Islet of Langerhans (tissue), 1 donor: Measurements from ENCODE around the gene PXDN.

Experiments used
- FAIRE-seq: peaks from one replicate; lab custom pipeline; 2011; peaks lifted over from hg19 to GRCh38; lab: Jason Lieb, UNC

Gene PXDN

DNA sequence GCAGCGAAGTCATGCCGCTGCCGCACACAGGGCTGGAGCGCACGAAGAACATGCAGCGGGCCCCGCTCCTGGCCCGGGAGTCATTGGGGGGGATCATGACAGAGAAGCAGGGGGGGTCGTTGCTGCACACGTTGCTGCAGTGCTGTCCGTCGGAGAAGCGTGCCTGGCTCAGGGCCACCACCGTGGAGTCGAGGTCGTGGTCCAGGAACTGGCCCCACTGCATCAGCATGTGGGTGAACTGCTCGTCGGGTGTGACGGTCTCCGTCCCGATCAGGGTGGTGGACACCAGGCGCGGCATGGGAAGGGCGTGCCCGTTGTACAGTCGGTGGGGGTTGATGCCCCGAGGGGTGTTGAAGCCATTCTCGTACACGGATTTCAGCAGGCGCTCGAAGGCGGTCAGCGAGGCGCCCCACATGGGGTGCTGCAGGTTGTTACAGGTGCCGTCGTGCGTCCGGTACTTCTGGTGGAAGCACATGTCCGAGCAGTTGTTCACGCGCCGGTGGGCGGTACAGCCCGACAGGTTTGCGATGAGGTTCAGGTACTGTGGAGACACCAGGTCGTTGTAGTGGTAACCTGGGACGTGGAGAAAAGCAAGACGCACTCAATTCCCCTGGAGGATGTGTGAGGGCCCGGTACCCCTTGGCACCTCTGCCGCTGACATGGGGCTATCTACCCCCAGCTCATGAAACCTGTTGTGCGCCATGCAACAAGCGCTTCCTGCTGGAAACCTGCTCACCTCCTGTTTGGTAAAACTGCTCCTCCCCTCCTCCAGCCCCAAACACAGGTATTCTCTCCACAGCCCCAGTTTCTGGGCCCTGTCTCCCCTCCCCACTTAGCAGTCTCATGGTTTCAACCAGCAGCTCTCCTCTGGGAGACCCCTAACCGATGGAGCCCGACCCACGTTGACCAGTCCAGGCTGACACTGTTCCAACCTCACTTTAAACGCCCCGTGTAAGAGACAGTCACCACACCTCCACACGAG, 94.9 kb downstream of the PXDN start:
- FAIRE-seq, result no peak

DNA sequence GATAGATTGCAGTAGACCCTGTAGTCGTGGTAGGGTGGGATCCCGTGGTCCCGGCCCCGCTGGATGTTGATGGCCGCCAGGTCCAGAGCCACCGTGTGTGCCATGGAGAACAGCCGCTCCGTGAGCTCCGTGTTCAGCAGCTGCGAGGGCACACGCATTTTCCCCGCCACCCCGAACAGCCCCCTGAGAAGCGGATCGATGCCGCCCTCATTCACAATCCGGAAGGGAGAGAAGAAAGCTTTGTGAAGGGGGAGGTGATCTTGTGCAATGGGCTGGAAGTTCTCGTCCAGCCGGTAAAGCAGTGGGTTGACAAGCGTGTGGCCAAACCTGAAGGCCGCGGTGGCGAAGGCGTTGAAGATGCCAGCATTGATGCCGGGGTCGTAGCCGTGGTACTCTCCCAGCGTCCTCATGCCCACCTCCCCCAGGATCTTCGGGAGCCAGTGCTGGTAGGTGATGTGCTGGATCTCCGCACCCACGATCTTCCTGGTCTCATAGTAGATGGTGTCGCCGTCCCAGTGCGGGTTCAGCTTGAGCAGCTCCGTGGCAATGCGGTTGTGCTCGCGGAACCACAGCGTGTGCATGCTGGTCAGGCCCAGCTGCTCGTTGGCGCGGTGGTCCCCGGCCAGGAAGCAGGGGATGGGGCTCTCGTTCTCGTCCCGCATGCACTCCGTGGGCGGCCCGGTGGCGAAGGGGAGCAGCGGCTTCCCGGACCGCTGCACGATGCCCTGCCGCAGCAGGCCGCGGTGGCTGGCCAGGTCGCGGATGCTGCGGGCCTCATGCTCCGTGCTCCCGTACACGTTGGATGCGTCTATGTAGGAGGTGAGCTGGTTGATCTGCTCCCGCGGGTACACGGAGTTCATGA, 95.8 kb downstream of the PXDN start:
- no peak for FAIRE-seq

DNA sequence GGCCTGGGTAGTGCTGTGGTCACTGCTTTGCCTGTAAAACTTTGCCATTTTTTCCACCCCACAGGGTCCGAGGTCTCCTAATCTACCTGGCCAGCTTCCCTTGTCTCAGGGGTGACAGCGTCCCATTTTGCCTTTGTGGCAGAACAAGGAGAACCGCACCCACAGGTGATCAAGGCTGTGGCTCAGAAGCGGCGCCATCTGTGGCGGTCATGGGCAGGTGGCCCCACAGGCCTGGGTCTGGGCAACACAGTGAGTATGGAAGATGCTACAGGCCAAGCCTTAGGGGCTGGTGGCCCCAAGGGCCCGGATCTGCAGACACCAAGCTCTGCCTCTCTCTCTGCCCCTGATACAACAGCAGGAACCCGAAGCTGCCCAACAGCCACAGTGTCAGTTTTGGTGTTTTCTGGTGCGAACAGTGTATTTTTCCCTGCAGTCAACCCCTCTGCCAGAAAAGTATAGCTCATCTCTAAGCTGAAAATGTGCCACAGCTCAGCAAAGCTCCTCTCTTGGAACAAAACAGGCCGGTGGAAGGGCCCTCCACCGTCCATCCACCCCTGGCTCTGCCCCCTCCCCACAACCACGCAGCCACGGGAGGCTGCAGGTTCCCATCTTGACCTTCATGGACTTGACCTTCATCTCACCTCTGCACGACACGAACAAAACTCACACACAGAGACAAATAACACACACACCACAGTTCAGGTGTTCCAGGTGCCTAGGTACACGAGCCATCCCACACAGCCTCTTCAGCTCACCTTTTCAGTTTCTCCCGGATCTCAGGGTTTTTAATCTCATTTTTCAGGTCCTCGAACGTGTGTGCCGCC, 96.7 kb downstream of the PXDN start:
- no peak for FAIRE-seq

DNA sequence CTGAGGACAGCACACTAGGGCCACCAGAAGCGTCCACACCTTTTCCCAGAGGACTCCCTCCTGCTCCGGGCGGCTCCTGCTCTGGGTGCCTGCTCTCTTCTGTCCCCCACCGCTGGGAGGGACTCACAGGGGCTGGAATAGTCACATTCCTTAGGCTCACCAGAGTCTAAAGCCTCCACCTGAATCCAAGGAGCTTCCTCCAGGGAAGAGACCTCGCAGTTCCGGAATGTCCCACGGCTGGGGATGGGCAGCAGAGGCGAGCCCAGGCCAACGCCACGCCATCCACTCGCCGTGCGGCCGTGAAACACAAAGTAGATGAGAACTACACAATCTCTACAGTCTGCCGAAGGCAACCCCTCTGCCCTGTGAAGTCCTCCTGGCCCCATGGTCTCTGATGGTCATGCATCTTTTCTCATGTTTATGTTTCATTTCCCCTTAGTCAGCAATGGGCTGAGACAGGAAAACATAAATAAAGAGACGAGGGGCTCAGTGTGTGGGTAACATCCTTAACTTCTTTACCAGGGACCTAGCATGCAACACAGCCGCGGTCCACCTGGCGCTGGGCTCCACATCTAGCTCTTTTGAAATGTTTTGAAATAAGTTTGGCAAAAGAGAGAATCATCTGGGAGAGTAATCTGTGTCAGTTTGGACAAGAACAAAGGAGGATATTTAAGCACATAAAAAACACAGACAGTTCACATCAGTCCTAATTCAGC, 98.4 kb downstream of the PXDN start:
- no peak for FAIRE-seq

DNA sequence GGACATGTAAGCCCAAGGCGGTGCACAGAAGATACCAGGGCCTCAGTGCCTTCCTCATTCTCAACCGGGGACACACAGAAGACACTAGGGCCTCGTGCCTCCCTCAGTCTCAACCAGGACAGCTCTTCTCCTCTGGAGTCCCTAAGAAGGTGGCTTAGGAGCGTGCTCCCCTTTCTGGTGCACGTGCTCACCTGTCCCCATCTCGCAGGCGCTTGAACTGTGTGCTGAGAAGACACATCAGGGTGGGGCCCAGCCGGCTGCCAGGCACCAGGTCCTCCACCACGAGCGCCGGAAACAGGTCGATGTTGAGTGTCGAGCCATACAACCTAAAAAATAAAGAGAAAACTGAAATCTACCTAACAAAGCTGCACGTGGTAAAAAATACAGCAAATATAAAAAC, 99.9 kb downstream of the PXDN start:
- FAIRE-seq, result no peak

DNA sequence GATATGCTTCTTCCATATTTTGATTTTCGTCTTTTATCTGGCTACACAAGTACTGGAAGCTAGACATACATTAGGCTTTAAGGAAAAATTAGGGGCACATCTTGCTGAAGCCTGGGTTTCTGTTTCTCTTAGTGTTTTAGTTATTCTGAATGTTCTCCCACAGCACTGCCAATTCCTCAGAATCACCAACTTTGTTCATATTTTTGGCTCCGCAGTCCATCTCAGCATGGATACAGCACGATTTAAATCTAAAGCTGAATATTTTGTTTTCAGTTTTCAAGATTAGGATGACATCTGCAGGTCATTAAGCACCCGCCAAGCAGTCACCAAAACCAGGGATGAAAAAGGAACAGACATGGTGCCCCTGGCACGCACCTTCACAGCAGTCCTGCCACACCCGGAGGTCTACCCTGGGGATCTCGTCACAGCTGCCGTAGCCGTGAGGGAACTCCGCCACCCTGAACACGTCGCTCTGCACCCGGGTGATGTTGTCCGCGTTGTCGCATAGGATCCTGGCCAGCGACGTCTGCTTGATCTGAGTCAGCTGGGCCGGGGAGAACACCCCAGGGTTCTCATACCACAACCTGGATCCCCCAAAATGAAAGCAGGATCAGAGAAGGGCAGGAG, 101.2 kb downstream of the PXDN start:
- FAIRE-seq, result no peak

DNA sequence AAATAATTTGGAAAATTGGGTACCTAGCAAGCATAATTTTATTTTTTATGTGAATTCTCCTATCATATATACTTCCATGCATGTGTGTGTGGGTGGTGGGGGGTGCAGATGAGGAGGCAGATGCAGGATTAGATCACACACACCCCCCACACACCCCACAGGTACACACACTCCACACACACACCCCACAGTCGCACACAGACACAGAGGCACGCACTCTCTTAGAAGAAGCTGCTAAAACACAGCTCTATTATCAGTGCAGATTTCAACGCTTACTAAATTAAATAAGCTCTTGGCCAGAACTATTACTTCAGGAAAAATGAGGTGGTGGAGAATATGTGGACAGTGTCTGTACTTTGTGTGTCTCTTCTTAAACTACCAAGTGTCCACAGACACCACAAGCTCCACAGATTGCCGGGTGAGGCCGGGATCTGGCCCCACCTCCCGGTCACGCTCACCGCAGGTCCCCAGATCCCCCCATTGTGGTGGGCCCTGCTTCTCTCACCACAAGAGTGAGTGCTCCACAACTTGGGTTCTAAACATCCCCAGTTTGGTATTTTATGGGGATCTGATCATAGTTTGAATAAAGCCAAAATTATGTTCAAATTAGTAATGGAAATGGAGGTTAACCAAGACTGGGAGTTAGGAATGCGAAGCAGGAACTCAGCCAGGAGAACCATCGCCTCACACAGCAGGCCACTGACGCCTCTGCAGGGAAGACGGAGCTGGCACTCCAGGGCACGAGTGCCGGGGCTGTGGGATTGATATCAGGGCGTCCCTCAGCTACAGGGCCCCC, 102.1 kb downstream of the PXDN start:
- no peak for FAIRE-seq

DNA sequence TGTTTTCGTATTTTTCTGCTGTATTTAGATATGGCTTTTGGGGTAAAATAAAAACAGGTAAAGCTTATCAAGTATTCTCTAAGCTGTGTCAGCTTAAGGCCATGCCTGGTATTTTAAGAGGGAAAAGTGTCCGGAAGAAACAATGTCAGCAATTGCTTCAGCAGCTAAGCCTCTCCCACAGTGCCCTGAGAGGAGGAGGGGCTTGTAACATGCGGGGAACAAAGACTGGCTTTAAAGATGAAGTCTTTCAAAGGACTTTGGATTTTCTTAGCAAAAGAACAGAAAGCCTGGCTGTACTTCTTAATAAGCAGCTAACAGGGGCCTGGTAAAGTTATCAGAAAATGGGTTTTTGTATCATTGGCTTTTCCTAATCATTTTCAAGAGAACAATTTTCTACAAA, 102.8 kb downstream of the PXDN start:
- FAIRE-seq, result no peak

DNA sequence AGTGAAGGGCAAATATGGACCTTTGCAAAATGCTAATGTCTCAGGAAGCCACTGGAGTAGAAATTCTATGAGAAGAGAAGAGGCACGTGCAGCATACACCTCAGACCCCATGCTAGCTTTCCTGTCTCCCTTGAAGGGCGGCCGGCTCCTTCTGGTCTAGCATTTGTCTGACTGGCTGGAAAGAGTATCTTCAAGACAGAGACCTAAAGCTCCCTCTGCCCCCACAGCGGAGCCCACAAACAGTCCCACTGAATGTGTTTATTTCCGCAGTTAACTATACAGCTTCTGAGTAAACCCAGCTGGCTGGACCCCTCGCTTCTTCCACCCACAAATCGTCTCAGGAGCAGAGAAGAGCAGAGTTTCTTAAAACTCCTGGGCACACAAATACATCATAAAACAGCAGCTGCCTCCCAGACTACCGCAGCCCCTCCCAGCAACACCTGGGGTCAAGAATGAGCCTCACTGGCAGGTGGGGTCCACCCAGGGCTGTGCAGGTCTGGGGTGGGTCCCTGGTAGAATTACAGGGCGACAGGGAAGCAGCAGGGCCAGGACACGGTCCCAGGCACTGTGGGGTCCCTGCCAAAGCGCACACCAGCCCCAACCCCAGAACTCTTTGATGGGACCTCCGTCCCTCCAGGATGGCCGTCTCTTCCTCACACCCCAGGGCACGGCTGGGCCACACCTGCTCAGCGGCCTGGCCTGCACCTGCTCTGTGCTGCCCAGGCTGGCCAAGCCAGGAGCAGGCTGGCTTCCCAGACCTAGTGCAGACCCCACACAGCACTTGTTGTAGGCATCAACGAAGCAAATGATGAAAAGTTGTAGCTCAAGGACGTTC, 103.8 kb downstream of the PXDN start:
- no peak for FAIRE-seq

DNA sequence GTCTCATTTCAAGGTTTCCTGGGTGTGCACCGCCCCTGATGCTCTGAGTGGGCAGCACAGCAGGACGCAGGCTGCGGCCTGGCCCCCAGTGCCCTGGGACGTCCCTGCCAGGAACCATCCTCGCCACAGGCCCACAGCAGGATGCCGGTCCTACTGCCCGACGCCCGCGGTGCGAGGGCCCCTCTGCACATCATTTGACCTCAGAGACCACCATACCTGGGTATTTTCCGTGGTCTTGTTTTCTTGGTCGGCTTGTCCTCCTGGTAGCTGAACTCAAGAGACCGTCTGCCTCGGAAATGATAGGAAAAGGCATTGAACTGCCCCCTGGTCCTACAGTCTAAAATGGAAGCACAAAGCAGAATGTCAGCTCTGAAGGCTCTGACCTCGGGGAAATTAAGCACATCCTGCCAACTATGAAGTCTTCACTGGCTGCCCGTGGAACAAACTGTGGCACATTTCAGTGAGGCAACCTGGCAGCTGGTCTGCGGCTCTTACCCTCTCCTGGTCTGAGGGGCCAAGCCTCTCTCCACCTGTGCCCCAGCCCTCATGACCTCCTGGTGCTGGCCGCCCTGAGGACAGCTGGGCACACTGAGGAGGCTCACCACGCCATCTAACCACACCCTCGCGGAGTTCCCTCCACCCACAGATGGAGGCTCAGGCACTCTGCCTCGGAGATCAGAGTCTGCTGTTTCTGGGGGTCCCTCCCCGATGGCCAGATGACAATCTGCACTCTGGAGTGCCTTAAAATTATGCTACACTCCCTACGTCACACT, 105.0 kb downstream of the PXDN start:
- FAIRE-seq, result no peak

DNA sequence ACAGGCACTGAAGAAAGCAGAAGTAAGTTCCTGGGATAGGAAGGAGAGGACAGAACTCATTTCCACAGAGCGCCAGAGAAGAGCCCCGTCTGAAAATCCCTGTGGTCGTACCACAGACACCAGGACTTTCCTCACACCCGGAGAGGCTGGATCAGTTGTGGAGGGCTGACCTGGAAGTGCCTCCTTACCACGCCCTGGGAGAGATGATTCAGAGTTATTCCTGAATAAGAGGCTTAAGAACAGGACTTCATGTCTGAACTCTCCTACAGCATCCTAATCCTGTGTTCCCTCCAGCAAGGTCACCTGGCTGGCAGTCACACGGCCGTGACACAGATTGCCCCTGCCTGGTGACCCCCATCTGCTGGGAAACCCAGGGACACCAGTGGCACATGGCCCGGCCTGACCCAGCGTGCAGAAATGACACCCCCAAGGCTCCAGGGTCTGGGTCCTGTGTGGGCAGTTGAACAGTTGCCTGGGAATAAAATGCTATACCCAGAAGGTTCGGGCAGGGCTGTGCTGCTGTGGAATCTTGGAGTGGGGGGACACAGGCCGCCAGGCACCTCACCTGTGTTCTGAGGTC, 105.9 kb downstream of the PXDN start:
- no peak for FAIRE-seq

DNA sequence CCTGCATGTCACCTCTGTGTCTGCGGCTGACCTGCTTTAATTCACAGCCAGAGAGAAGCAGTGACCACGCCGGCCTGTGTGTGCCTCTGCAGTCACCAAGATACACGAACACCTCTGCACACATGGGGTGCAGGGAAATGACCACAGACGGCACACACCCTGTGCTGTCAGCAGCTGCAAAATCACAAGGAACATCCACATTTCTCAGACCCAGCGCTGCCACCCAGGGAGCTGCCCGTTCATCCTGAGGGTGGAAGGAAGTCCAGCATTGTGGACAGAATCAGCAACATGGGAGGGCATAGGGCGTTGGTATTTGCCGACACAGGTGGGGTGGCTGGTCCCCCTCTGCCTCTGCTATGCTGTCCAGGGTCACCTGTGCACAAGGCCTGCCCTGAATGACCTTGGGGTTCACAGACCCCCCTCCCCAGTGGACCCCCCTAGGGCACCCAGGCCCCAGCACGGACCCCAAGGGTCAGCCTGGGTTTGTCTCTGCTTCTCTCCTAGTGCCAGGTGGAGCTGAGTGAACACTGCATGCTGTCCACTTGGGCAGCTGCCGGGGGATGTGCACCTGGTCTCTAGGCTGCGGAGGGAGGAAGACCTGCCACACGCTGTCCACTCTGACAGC, 107.4 kb downstream of the PXDN start:
- FAIRE-seq, result no peak

DNA sequence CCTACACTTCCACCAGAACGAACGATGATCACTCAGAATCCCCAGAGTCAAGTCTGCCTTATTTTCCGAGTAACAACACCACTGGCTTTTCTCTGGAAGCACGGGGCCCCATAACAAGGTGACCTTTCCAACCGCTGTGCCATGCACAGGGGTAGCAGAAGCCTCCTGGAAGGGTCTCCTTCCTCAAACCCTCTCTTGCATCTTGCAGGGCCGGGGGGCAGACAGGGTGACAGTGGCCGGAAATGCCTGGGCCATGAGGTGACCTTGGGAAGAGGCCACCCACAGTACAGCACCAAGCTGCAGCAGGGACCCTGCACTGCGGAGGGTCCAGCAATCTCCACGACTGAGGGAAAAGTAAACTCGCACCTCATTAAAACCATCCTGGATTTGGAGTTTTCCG, 108.5 kb downstream of the PXDN start:
- no peak for FAIRE-seq

DNA sequence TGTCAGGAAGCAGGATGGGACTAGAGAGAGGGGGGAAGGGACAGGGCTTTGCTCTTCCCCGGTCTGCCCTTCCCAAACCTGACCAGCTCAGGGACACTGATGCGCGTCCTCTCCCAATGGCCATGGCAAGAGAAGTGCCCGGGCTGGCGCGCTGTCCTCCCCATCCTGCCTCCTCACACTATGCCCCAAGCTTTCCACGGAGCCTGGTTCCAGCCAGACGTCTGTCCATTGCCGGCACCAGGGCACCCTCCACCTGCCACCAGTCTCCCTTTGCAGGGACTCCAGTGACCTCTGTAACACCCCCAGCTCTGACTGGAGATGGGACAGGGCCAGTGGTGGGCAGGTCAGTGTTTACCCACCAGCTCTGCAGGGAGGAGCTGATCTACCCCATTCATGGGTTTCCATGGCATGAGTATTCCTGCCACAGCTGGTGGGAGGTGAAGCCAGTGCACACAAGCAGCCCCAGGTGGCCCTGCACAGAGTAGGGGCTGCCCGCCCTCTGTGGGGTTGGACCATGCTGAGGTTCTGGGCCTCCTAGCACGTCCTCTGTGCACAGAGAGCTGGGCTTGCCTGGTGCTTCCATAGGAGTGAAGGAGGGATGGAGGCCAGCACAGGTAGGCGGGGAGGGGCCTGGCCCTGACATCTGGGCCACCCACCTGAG, 109.5 kb downstream of the PXDN start:
- FAIRE-seq, result no peak

DNA sequence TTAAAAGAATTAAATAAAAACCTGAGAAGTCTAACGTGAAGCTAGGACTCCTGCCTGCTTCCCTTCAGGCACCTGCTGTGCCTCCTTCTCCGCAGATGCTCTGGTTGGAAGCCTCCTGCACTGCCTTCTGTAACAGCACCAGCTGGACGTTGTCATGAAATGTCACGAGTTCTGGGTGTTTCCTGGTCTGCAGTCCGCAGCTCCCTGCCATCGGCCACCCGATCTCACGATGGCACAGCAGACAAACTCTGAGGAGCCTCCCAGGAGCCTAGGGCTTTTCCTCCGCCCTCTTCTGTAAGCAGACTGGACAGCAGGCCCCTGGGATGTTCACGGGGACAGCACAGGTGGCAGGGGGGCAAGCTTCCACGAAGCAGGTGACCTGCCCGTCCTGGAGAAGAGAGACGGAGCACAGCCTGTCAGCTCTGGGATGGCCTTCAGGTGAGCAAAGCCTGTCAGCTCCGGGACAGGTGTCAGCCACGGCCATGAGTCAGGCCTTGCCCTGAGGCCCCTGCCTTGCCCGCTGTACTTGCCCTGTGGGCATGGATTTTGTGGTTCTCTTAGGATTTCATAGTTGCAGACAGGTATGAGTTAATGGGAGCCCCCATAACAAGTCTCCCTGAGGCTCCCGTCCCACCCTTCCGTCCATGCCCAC, 110.3 kb downstream of the PXDN start:
- no peak for FAIRE-seq

DNA sequence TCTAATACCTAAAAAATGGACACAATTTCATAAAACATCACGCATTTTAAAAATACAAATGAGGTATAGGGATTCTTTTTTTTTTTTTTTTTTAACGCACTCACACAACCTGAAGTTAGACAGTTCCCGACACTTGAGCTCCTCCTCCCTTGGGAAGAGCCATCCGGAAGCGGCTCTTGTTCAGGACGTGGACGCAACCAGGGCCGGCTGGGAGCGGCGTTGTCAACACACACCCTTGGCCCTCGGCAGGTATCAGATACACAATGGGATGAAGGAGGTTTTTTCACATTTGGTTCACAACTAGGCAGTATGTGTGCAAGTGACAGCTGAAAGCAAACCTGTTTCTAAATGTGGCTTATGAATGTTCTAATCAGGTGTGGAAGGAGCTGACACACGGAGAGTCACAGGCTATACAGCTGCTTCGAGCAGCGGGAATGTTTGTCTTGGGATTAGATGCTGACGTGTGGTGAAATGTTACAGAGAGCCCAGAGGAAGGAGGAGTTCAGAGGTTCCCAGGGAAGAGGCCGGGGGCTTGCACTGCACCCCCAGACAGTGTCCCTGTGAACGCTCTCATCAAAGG, 111.1 kb downstream of the PXDN start:
- no peak for FAIRE-seq
